Right lobe of liver (tissue), 4 donors: ENCODE results near the gene SLC35G2.

Experiments
- CTCF ChIP-seq, 4 donors: fragments of 200-600 bp in 3 of 4; fragments of 450-650 bp in 1 of 4; IDR thresholded peaks; one replicate each; pipeline versions ENCODE4 v1.5.1 to v1.8.0; 2016 to 2022; ENCODE audit warnings: antibody characterized with exemption in 4 of 4, mild to moderate bottlenecking in 2 of 4
- POLR2A ChIP-seq: fragments of 450-650 bp; IDR thresholded peaks from one replicate; pipeline ENCODE4 v1.6.1; 2017; ENCODE audit warnings: antibody characterized with exemption, mild to moderate bottlenecking
- donor health status: DM: no; HTN: no; CAD: no.
- donor health status: DM: no; HTN: no; CAD: no.
- donor health status: DM: no; HTN: yes; CAD: no.

- TF ChIP-seq POLR2A (no peak), CTCF (IDR thresholded peaks at IDR 0.05) (no peak)
Observed at GRCh38 chr3:136802481-136802996, 16.4 kb upstream of the SLC35G2 start.
